Measurements from ENCODE around the gene SLA2. TPM values are rescaled to one million over a fixed set of nuclear protein-coding genes. Genes with fewer than 3 reads are reported as not detected.

Gene SLA2
- total RNA-seq, 1 donor from 2014 or later = 0.77 TPM

DNA sequence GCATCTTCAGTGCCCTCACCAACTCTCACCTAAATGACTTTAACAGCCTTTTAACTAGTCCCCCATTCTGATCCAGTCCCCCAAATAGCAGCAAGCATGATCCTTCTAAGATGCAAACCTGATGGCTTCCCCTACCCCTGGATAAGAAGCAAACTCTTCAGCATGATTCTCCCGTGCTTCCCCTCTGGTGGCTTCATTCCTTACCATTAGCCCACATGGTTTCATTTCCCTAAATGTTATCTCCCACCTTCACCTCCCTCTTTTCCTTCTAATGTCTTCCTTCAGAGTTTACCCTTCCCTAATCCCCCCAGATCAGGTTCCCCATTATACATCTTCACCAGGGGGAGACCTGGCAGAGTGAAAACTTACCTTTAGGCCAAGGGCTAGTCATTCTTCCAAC, 44.5 kb downstream of the SLA2 start:
- Mint-ChIP-seq H3K27ac (peak overlapping the region; percentile 15), H3K36me3 (ENCODE audit: insufficient read depth) (no peaks in the 10 kb centered on the region), H3K4me1 (ENCODE audit: low read depth) (peaks cover 16% of the 10 kb centered on the region), H3K27me3 (no peaks in the 10 kb centered on the region), H3K9me3 (ENCODE audit: low read depth) (no peaks in the 10 kb centered on the region), H3K4me3 (ENCODE audit: low read depth) (no peak overlapping the region)
- TF ChIP-seq, protein P1, sequence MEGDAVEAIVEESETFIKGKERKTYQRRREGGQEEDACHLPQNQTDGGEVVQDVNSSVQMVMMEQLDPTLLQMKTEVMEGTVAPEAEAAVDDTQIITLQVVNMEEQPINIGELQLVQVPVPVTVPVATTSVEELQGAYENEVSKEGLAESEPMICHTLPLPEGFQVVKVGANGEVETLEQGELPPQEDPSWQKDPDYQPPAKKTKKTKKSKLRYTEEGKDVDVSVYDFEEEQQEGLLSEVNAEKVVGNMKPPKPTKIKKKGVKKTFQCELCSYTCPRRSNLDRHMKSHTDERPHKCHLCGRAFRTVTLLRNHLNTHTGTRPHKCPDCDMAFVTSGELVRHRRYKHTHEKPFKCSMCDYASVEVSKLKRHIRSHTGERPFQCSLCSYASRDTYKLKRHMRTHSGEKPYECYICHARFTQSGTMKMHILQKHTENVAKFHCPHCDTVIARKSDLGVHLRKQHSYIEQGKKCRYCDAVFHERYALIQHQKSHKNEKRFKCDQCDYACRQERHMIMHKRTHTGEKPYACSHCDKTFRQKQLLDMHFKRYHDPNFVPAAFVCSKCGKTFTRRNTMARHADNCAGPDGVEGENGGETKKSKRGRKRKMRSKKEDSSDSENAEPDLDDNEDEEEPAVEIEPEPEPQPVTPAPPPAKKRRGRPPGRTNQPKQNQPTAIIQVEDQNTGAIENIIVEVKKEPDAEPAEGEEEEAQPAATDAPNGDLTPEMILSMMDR (IDR thresholded peaks at IDR 0.05; ENCODE audit: unreplicated experiment) = no peak
- no peak for DNase-seq (ENCODE audit: low spot score, unreplicated experiment)

DNA sequence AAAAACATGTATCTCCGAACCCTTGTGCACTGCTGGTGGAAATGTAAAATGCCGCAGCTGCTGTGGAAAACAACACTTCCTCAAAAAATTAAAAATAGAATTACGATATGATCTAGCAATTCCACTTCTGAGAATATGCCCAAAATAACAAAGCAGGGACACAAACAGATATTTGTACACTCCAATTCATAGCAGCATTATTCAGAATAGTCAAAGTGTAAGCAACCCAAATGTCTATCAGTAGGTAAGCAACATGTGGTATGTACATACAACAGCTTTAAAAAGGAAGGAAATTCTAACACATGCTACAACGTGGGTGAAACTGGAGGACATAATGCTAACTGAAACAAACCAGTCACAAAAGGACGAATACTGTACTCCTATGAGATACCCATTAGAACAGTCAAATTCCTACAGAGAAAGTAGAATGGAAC, 46.1 kb downstream of the SLA2 start:
- peaks cover 2% of the 10 kb centered on the region for H3K36me3 Mint-ChIP-seq (ENCODE audit: insufficient read depth)
- no peak for DNase-seq (ENCODE audit: low spot score, unreplicated experiment)
- no peak overlapping the region for H3K27ac Mint-ChIP-seq
- H3K4me1 Mint-ChIP-seq (ENCODE audit: low read depth) = peaks cover 8% of the 10 kb centered on the region
- TF ChIP-seq, protein P1 (IDR thresholded peaks at IDR 0.05; ENCODE audit: unreplicated experiment) = no peak
- H3K9me3 Mint-ChIP-seq (ENCODE audit: low read depth) = no peaks in the 10 kb centered on the region
- H3K27me3 Mint-ChIP-seq = no peaks in the 10 kb centered on the region
- H3K4me3 Mint-ChIP-seq (ENCODE audit: low read depth) = no peak overlapping the region

DNA sequence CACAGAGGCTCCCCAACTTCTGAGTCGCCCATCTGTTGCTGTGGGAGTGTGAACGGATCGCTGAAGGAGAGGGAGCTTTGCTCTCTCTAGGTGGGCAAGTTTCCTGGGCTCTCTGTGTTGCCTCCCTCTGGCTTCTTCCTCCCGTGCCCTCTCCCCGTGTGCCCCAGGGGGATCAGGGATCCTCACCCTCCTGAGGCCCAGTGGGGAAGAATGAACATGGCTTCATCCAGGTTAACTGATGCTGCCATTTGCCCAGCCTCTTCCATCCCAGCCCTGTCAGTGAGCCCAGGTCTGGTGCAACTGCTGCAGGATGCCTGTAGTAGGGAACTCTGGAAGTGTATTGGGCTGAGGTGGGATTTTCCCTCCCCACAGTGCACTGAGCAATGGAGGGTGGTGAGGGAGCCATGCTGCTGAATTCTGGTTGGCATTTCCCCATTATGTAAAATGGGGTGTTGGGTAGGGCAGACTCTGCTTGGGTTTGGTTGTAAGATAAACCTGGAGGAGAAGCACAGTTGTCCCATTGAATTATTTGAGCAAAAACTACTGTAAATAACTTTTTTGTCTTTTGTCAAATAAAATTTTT, 52.6 kb downstream of the SLA2 start:
- TF ChIP-seq, protein P1 (IDR thresholded peaks at IDR 0.05; ENCODE audit: unreplicated experiment) = no peak
- Mint-ChIP-seq H3K9me3 (ENCODE audit: low read depth) (no peaks in the 10 kb centered on the region), H3K4me1 (ENCODE audit: low read depth) (peaks cover 2% of the 10 kb centered on the region), H3K27me3 (no peaks in the 10 kb centered on the region), H3K4me3 (ENCODE audit: low read depth) (no peak overlapping the region), H3K36me3 (ENCODE audit: insufficient read depth) (peaks cover 29% of the 10 kb centered on the region), H3K27ac (no peak overlapping the region)
- DNase-seq (ENCODE audit: low spot score, unreplicated experiment) = no peak

DNA sequence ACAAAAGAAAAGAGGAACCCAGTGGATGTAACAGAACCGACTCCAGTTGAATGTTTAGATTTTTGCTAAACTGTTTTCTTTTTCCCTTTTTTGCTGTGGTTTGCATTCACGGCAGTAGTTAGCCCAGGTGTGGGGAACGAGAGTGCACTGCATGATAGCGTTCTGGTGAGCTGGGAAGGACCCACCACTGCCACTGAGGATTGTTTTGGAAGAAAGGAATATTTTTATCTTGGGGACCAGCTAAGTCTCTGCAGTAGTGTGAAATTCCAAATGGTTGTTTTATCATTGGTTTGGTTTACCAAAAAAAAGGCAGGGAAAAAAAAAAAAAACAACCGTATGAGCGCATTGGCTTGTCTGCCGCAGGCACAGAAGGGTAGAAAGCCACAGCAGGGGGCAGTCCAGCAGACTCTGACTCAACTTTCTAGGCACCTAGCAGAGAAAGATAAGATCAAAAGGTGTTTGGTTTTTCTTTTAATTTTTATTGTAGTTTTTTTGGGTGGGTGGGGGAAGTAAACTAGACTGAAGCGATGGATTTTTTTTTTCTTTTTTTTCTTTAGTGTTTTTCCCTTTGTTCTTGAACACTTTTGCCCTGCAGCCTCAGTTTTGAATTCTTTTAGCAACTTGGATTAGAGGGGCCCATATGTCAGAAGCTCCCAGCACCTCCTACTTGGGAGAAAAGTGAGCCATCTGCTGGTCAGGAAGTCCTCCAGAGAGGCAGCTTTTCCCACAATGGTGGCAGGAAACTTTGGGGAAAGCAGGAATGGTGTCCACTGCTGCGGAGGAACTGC, 53.9 kb downstream of the SLA2 start:
- Mint-ChIP-seq H3K4me1 (ENCODE audit: low read depth) (no peaks in the 10 kb centered on the region), H3K36me3 (ENCODE audit: insufficient read depth) (peaks cover 31% of the 10 kb centered on the region), H3K27me3 (no peaks in the 10 kb centered on the region), H3K4me3 (ENCODE audit: low read depth) (no peak overlapping the region), H3K27ac (peak overlapping the region; percentile 74), H3K9me3 (ENCODE audit: low read depth) (no peaks in the 10 kb centered on the region)
- TF ChIP-seq, protein P1 (IDR thresholded peaks at IDR 0.05; ENCODE audit: unreplicated experiment) = no peak
- DNase-seq (ENCODE audit: low spot score, unreplicated experiment) = no peak

DNA sequence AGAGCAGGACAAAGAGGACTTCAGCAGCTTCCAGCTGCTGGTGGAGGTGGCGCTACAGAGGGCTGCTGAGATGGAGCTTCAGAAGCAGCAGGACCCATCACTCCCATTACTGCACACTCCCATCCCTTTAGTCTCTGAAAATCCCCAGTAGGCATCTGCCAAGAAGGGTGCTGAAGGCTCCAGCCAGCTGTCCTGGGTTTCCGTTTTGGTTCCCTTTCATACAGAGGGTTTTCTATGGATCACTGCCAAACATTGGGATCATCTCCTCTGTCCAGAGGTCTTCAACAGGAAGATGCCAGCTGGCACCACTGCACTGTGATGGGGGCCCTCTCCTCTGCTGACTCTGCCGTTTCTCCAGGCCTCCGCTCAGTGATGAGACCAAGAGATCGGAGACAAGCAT, 54.7 kb downstream of the SLA2 start:
- no peak for DNase-seq (ENCODE audit: low spot score, unreplicated experiment)
- H3K9me3 Mint-ChIP-seq (ENCODE audit: low read depth) = no peaks in the 10 kb centered on the region
- H3K4me1 Mint-ChIP-seq (ENCODE audit: low read depth) = no peaks in the 10 kb centered on the region
- peaks cover 31% of the 10 kb centered on the region for H3K36me3 Mint-ChIP-seq (ENCODE audit: insufficient read depth)
- peak overlapping the region; percentile 82 for H3K27ac Mint-ChIP-seq
- TF ChIP-seq, protein P1 (IDR thresholded peaks at IDR 0.05; ENCODE audit: unreplicated experiment) = no peak
- H3K4me3 Mint-ChIP-seq (ENCODE audit: low read depth) = no peak overlapping the region
- no peaks in the 10 kb centered on the region for H3K27me3 Mint-ChIP-seq
